ENCODE measurements around the gene RPS26. TPM values are rescaled to one million over a fixed set of nuclear protein-coding genes. Genes with fewer than 3 reads are reported as not detected.

Gene RPS26
- total and polyA plus RNA-seq, 9 of the 15 experiments (the other 6 are each of a cell fraction or from before 2014, with no cell fraction given) = 70.2 to 1,589 (median 852) TPM

GRCh38 chr12:55996201-55996714, 45.5 kb upstream of the RPS26 start:
- no peaks in the 10 kb centered on the region for H3K9me1 ChIP-seq (ENCODE audit: control insufficient read depth, insufficient read depth, low read length)
- H3K9ac ChIP-seq (ENCODE audit: insufficient read depth in 1 of 2, low read depth in 2 of 2, low read length in 2 of 2) = peak overlapping the region in 1 of 2 experiments; percentile 83; a peak in 2 of 4 replicates
- H2AFZ ChIP-seq (ENCODE audit: low read depth, low read length) = peak overlapping the region; percentile 84; the same call in 1 of the 2 replicates
- peaks cover 3 to 19% of the 10 kb centered on the region in 2 experiments; a peak in 4 of 5 replicates for H3K4me1 ChIP-seq (replicated peaks in 1 of 2; ENCODE audit: control insufficient read depth in 2 of 2, insufficient read depth in 2 of 2, low read length in 2 of 2)
- H3K79me2 ChIP-seq (ENCODE audit: control insufficient read depth, insufficient read depth, low read length) = peaks cover 19% of the 10 kb centered on the region
- intact Hi-C loops (cut with micrococcal nuclease) = loop anchor here (1.0 kb wide), 1 partner anchor 33 kb away; no protein-coding TSS in a partner anchor
- POLR2A ChIA-PET = interaction anchor here (0.5 to 5.1 kb wide), 13 partner anchors 11 to 257 kb away, joined by 3 to 31 read pairs (median 4); partner anchors contain the start of genes IKZF4, PA2G4 and RAB5B
- peak overlapping the region; percentile 60 for H3K4me3 ChIP-seq
- in situ Hi-C loops (cut with MboI) = loop anchor here (5.0 kb wide), 1 partner anchor 36 kb away; no protein-coding TSS in a partner anchor
- H4K20me1 ChIP-seq (replicated peaks; ENCODE audit: control insufficient read depth, insufficient read depth, low read length) = no peaks in the 10 kb centered on the region
- H3K4me2 ChIP-seq (ENCODE audit: insufficient read depth, low read length) = peak overlapping the region; percentile 100
- peak overlapping the region; percentile 74; the same call in 2 of the 3 replicates for H3K27ac ChIP-seq (ENCODE audit: extremely low read depth, low read depth, low read length)
- H3K36me3 ChIP-seq (ENCODE audit: control insufficient read depth, insufficient read depth, low read length) = peaks cover 37% of the 10 kb centered on the region; the same call in 2 of the 3 replicates
- no peaks in the 10 kb centered on the region for H3K9me3 ChIP-seq (replicated peaks; ENCODE audit: control insufficient read depth, insufficient read depth, low read depth, low read length)
- CTCF ChIA-PET (ENCODE audit: low intra/inter-chr PET ratio) = interaction anchor here (1.0 to 3.7 kb wide), 4 partner anchors 33 to 193 kb away, joined by 3 to 35 read pairs (median 12); partner anchors contain the start of genes RPS26 and SMARCC2
- WGBS (ENCODE audit: insufficient coverage, low coverage, missing lambda C conversion rate) = 10% methylated on average over 14 of the region's 14 CpGs
- no TSS peak for BruUV-seq (replicated peaks)
- DNase-seq (ENCODE audit: extremely low read depth in 1 of 4, low spot score in 3 of 4) = peak; percentile 55 to 84 (median 58)
- no peak for FAIRE-seq
- H3K27me3 ChIP-seq (ENCODE audit: control insufficient read depth in 2 of 2, insufficient read depth in 2 of 2, low read length in 2 of 2) = no peaks in the 10 kb centered on the region
- peak; percentile 39 for ATAC-seq
- no peak for TF ChIP-seq SMARCB1 (IDR thresholded peaks at IDR 0.05; ENCODE audit: insufficient read length, low read depth)
- no peak for TF ChIP-seq TAF1 (IDR thresholded peaks at IDR 0.05; ENCODE audit: control insufficient read depth, extremely low read depth, insufficient read depth, low read length, severe bottlenecking)
- peak; percentile 62 to 90 for TF ChIP-seq KDM1A (IDR thresholded peaks at IDR 0.05)
- TF ChIP-seq ZNF121 (CRISPR knock-in tag; conservative IDR thresholded peaks at IDR 0.05) = peak; percentile 100
- no peak for TF ChIP-seq E2F6 (IDR thresholded peaks at IDR 0.05; ENCODE audit: borderline replicate concordance in 1 of 2, extremely low read depth in 1 of 2, insufficient read depth in 1 of 2, insufficient read length in 1 of 2, low read depth in 1 of 2, low read length in 1 of 2, poor library complexity in 1 of 2, severe bottlenecking in 1 of 2)
- TF ChIP-seq MTA2 (IDR thresholded peaks at IDR 0.05; ENCODE audit: low read depth) = no peak
- 0 out of 2 replicates have a peak, but pooled peaks have one; percentile 73 for TF ChIP-seq MBD1 (CRISPR knock-in tag; IDR thresholded peaks at IDR 0.05)
- peak; percentile 84 for TF ChIP-seq NBN (IDR thresholded peaks at IDR 0.05; ENCODE audit: low read depth)
- no peak for TF ChIP-seq ZNF277 (CRISPR knock-in tag; IDR thresholded peaks at IDR 0.05; ENCODE audit: borderline replicate concordance)
- no peak for TF ChIP-seq TEAD2 (tag; IDR thresholded peaks at IDR 0.05)
- no peak for TF ChIP-seq PRMT5 (CRISPR knock-in tag; IDR thresholded peaks at IDR 0.05)
- no peak for TF ChIP-seq THRB (CRISPR knock-in tag; conservative IDR thresholded peaks at IDR 0.05)
- no peak for TF ChIP-seq DLX4 (CRISPR knock-in tag; IDR thresholded peaks at IDR 0.05)
- 0 out of 2 replicates have a peak, but pooled peaks have one; percentile 23 for TF ChIP-seq TOE1 (IDR thresholded peaks at IDR 0.05; ENCODE audit: borderline replicate concordance)
- TF ChIP-seq TOE1 (CRISPR knock-in tag; IDR thresholded peaks at IDR 0.05; ENCODE audit: borderline replicate concordance, low read depth) = no peak
